Stimulated activated CD8-positive, alpha-beta memory T cell treated with anti-CD3 and anti-CD28 coated beads, Interleukin-2, amount 100 ng/mL, for 48 hours (primary cell): ENCODE data around the gene NFIA.

Experiments used
- DNase-seq, 2 donors: peaks; one replicate each; pipeline ENCODE4 v3.0.0-alpha.2; 2020; ENCODE audit warnings: low read depth in 2 of 2

Gene NFIA

GRCh38 chr1:61130338-61131000 lies 48.1 kb downstream of the NFIA start:
- no peak for DNase-seq

- DNase-seq = no peak
Observed at GRCh38 chr1:61131248-61131647, 48.9 kb downstream of the NFIA start.

GRCh38 chr1:61131716-61132115 lies 49.4 kb downstream of the NFIA start:
- DNase-seq = no peak

- no peak for DNase-seq
Observed at GRCh38 chr1:61132176-61132638, 49.8 kb downstream of the NFIA start.

GRCh38 chr1:61132645-61133334 lies 50.4 kb downstream of the NFIA start:
- no peak for DNase-seq

- no peak for DNase-seq
Observed at GRCh38 chr1:61133335-61134019, 51.1 kb downstream of the NFIA start.

- DNase-seq = no peak
Observed at GRCh38 chr1:61135291-61135690, 52.9 kb downstream of the NFIA start.

GRCh38 chr1:61138305-61138704 lies 55.9 kb downstream of the NFIA start:
- DNase-seq = no peak

- DNase-seq = no peak
Observed at GRCh38 chr1:61138921-61139774, 56.8 kb downstream of the NFIA start.

GRCh38 chr1:61139775-61140549 lies 57.6 kb downstream of the NFIA start:
- no peak for DNase-seq

- no peak for DNase-seq
Observed at GRCh38 chr1:61140778-61141177, 58.4 kb downstream of the NFIA start.

- no peak for DNase-seq
Observed at GRCh38 chr1:61141288-61142042, 59.1 kb downstream of the NFIA start.

GRCh38 chr1:61142043-61142440 lies 59.7 kb downstream of the NFIA start:
- DNase-seq = no peak

GRCh38 chr1:61142726-61143500 lies 60.6 kb downstream of the NFIA start:
- DNase-seq = no peak

GRCh38 chr1:61143821-61144424 lies 61.6 kb downstream of the NFIA start:
- DNase-seq = no peak

GRCh38 chr1:61149010-61149860 lies 66.9 kb downstream of the NFIA start:
- no peak for DNase-seq

- DNase-seq = no peak
Observed at GRCh38 chr1:61151565-61151964, 69.2 kb downstream of the NFIA start.

- DNase-seq = no peak
Observed at GRCh38 chr1:61152066-61152465, 69.7 kb downstream of the NFIA start.
